ENCODE results near the gene UBXN6. TPM values are rescaled to one million over a fixed set of nuclear protein-coding genes. Genes with fewer than 3 reads are reported as not detected.

Gene UBXN6
- total RNA-seq, 2 donors from 2014 or later = 90.4 to 104 TPM

Small RNAs within 50 kb of the gene (microRNA-seq; reads per million reads assigned to microRNA genes)
- 2.1 to 2.7 reads per million in 2 donors for gene MIR4746

Other genes starting within 250 kb of the UBXN6 start
- gene EBI3, start 228.3 kb downstream of the UBXN6 start, total RNA-seq = 1 to 10 TPM in 1 of 2 donors, under 1 TPM in 1; 0.40 to 2.6 TPM
- gene YJU2, start 210.7 kb downstream of the UBXN6 start, total RNA-seq = 10 to 100 TPM; 17.8 to 18.1 TPM
- 10 to 100 TPM; 23.6 to 25.0 TPM for gene SHD, start 178.5 kb downstream of the UBXN6 start, total RNA-seq
- gene TMIGD2, start 155.4 kb downstream of the UBXN6 start, total RNA-seq = 1 to 10 TPM in 1 of 2 donors, under 1 TPM in 1; 0.85 to 2.1 TPM
- gene FSD1, start 153.2 kb downstream of the UBXN6 start, total RNA-seq = 1 to 10 TPM in 1 of 2 donors, under 1 TPM in 1; 0.95 to 1.1 TPM
- gene STAP2, start 119.0 kb downstream of the UBXN6 start, total RNA-seq = 100 to 1,000 TPM; 222 to 249 TPM
- 10 to 100 TPM; 77.3 to 84.6 TPM for gene MPND, start 114.2 kb downstream of the UBXN6 start, total RNA-seq
- 10 to 100 TPM; 42.3 to 44.4 TPM for gene SH3GL1, start 57.2 kb downstream of the UBXN6 start, total RNA-seq
- 10 to 100 TPM in 1 of 2 donors, 1 to 10 TPM in 1; 10.0 to 15.5 TPM for gene CHAF1A, start 55.2 kb downstream of the UBXN6 start, total RNA-seq
- 10 to 100 TPM; 29.9 to 39.3 TPM for gene HDGFL2, start 14.5 kb upstream of the UBXN6 start, total RNA-seq
- 10 to 100 TPM in 1 of 2 donors, under 1 TPM in 1; 0.24 to 12.0 TPM for gene PLIN4, start 60.7 kb upstream of the UBXN6 start, total RNA-seq
- 1 to 10 TPM; 1.9 to 2.2 TPM for gene PLIN5, start 77.4 kb upstream of the UBXN6 start, total RNA-seq
- 10 to 100 TPM; 11.6 to 31.8 TPM for gene LRG1, start 82.2 kb upstream of the UBXN6 start, total RNA-seq
- 1 to 10 TPM; 2.6 to 2.8 TPM for gene SEMA6B, start 101.9 kb upstream of the UBXN6 start, total RNA-seq
- 1 to 10 TPM; 9.0 to 9.4 TPM for gene TNFAIP8L1, start 181.7 kb upstream of the UBXN6 start, total RNA-seq
- gene MYDGF, start 212.5 kb upstream of the UBXN6 start, total RNA-seq = 10 to 100 TPM; 75.5 to 96.0 TPM

Measured in left colon (tissue), 2 donors.